Measurements from ENCODE around the gene RPUSD1. TPM values are rescaled to one million over a fixed set of nuclear protein-coding genes. Genes with fewer than 3 reads are reported as not detected.

The RPUSD1 gene
- total RNA-seq, 2 donors from 2014 or later = 24.1 to 34.4 TPM

DNA sequence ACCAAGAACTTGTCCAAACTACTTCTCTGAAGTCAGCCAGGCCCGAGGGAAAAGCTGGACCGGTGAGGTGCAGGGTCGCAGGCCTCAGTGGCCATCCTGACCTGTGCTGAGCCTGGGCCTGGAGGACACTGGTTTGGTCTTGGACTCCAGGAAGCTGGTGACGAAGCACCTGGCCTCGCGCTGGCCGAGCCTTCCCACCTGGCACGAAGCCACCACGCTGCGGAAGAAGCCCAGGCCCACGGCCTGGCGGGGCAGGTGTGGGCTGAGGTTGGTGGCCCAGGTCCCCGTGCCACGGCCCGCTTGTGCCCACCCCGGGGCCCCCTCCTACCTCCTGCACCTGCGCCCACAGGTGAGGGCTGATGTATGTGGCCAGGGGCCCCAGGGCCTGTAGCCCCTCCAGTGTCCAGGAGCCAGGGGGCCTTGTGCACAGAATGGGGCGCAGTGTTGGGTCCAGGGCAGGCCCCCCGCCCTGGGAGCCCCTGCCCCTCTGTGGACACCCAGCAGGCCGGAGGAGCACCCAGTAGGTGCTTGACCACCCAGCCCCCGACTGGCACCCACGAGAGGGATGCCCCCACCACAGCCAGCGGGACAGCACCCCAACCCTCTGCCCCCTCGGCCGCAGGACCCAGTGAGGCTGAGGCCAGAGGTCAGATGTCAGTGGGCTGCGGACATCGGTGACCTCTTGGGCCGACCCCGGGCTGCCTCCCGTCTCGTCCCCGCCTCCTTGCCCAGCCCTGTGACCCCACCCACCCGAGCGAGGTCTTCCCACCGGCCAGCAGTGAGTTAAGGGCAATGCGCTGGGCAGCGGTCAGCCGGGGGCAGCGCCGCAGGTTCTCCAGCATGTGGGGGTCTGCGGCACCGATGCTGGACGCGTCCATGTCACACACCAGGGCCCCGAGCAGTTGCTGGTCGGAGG, 13.8 kb downstream of the RPUSD1 start:
- Mint-ChIP-seq H3K27ac (no peak overlapping the region), H3K27me3 (ENCODE audit: insufficient read depth) (no peaks in the 10 kb centered on the region), H3K9me3 (no peaks in the 10 kb centered on the region), H3K36me3 (ENCODE audit: low read depth) (no peaks in the 10 kb centered on the region), H3K4me1 (no peaks in the 10 kb centered on the region), H3K4me3 (no peak overlapping the region)
- H3K27ac ChIP-seq (ENCODE audit: low read depth, low read length) = no peak overlapping the region
- 90 to 93% methylated on average over 21 to 46 of the region's 46 CpGs for WGBS, 2 experiments (ENCODE audit: insufficient coverage in 1 of 2, insufficient read length in 1 of 2)
- no peaks in the 10 kb centered on the region for H3K4me1 ChIP-seq (ENCODE audit: control insufficient read depth, insufficient read depth, low read length)
- H3K36me3 ChIP-seq (ENCODE audit: control insufficient read depth, insufficient read depth, low read length) = no peaks in the 10 kb centered on the region
- H3K9me3 ChIP-seq (ENCODE audit: control insufficient read depth, low read length) = no peaks in the 10 kb centered on the region
- no peaks in the 10 kb centered on the region for H3K27me3 ChIP-seq (ENCODE audit: control insufficient read depth, insufficient read depth, low read length, poor library complexity, severe bottlenecking)
- H3K4me3 ChIP-seq (ENCODE audit: low read length) = no peak overlapping the region
- TF ChIP-seq, protein P1, sequence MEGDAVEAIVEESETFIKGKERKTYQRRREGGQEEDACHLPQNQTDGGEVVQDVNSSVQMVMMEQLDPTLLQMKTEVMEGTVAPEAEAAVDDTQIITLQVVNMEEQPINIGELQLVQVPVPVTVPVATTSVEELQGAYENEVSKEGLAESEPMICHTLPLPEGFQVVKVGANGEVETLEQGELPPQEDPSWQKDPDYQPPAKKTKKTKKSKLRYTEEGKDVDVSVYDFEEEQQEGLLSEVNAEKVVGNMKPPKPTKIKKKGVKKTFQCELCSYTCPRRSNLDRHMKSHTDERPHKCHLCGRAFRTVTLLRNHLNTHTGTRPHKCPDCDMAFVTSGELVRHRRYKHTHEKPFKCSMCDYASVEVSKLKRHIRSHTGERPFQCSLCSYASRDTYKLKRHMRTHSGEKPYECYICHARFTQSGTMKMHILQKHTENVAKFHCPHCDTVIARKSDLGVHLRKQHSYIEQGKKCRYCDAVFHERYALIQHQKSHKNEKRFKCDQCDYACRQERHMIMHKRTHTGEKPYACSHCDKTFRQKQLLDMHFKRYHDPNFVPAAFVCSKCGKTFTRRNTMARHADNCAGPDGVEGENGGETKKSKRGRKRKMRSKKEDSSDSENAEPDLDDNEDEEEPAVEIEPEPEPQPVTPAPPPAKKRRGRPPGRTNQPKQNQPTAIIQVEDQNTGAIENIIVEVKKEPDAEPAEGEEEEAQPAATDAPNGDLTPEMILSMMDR (conservative IDR thresholded peaks at IDR 0.05) = no peak
- no peak for DNase-seq
- no peak overlapping the region for H3K9ac ChIP-seq (ENCODE audit: extremely low read depth, low read length, poor library complexity, severe bottlenecking)

DNA sequence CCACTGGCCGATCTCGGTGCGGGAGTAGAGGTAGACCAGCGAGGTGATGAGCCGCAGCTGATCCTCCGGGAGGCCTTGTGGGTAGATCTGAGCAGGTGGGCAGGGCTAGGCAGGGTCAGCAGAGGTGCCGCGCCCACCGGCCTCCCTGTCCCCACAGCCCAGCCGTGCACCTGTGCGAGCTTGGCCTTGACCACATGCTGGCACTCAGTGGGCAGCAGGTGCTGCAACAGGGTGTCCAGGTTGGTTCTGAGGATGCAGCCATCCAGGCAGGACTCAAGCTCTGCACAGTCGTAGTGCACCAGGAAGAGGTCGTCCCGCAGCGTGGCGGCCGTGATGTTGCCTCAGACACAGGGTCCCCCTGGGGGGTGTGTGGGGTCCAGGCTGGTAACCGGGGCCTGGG, 15.2 kb downstream of the RPUSD1 start:
- no peaks in the 10 kb centered on the region for H3K36me3 Mint-ChIP-seq (ENCODE audit: low read depth)
- H3K27ac ChIP-seq (ENCODE audit: low read depth, low read length) = no peak overlapping the region
- no peaks in the 10 kb centered on the region for H3K4me1 ChIP-seq (ENCODE audit: control insufficient read depth, insufficient read depth, low read length)
- H3K27ac Mint-ChIP-seq = no peak overlapping the region
- no peaks in the 10 kb centered on the region for H3K27me3 Mint-ChIP-seq (ENCODE audit: insufficient read depth)
- H3K9me3 Mint-ChIP-seq = no peaks in the 10 kb centered on the region
- no peaks in the 10 kb centered on the region for H3K4me1 Mint-ChIP-seq
- DNase-seq = no peak
- H3K27me3 ChIP-seq (ENCODE audit: control insufficient read depth, insufficient read depth, low read length, poor library complexity, severe bottlenecking) = no peaks in the 10 kb centered on the region
- TF ChIP-seq, protein P1 (conservative IDR thresholded peaks at IDR 0.05) = no peak
- WGBS, 2 experiments (ENCODE audit: insufficient coverage in 1 of 2, insufficient read length in 1 of 2) = 90 to 100% methylated on average over 4 to 18 of the region's 18 CpGs
- no peak overlapping the region for H3K9ac ChIP-seq (ENCODE audit: extremely low read depth, low read length, poor library complexity, severe bottlenecking)
- H3K9me3 ChIP-seq (ENCODE audit: control insufficient read depth, low read length) = no peaks in the 10 kb centered on the region
- H3K4me3 Mint-ChIP-seq = no peak overlapping the region
- H3K36me3 ChIP-seq (ENCODE audit: control insufficient read depth, insufficient read depth, low read length) = no peaks in the 10 kb centered on the region
- H3K4me3 ChIP-seq (ENCODE audit: low read length) = no peak overlapping the region

DNA sequence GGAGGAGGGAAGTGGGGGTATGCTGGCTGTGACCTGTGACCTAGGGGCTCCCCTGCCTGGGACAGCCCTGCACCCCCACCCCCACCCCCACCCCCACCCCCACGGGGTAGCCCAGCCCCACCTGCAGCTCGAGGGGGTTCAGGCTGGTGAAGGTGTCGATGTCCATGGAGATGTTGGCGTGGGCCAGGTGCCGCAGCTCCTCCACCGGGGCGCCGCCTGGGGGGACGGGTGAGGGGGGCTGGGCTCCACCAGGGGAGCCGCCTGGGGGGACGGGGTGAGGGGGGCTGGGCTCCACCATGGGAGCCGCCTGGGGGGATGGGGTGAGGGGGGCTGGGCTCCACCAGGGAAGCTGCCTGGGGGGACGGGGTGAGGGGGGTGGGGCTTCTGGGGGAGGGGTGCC, 17.8 kb downstream of the RPUSD1 start:
- DNase-seq = no peak
- no peaks in the 10 kb centered on the region for H3K4me1 ChIP-seq (ENCODE audit: control insufficient read depth, insufficient read depth, low read length)
- no peaks in the 10 kb centered on the region for H3K9me3 Mint-ChIP-seq
- no peaks in the 10 kb centered on the region for H3K36me3 Mint-ChIP-seq (ENCODE audit: low read depth)
- no peaks in the 10 kb centered on the region for H3K36me3 ChIP-seq (ENCODE audit: control insufficient read depth, insufficient read depth, low read length)
- H3K4me1 Mint-ChIP-seq = no peaks in the 10 kb centered on the region
- no peak overlapping the region for H3K4me3 Mint-ChIP-seq
- no peak overlapping the region for H3K27ac ChIP-seq (ENCODE audit: low read depth, low read length)
- no peaks in the 10 kb centered on the region for H3K27me3 ChIP-seq (ENCODE audit: control insufficient read depth, insufficient read depth, low read length, poor library complexity, severe bottlenecking)
- 93% methylated on average over 6 of the region's 13 CpGs; no CpG with 5 or more reads in 1 of the 2 experiments for WGBS, 2 experiments (ENCODE audit: insufficient coverage in 1 of 2, insufficient read length in 1 of 2)
- TF ChIP-seq, protein P1 (conservative IDR thresholded peaks at IDR 0.05) = no peak
- H3K9ac ChIP-seq (ENCODE audit: extremely low read depth, low read length, poor library complexity, severe bottlenecking) = no peak overlapping the region
- no peak overlapping the region for H3K4me3 ChIP-seq (ENCODE audit: low read length)
- no peaks in the 10 kb centered on the region for H3K9me3 ChIP-seq (ENCODE audit: control insufficient read depth, low read length)
- no peak overlapping the region for H3K27ac Mint-ChIP-seq
- no peaks in the 10 kb centered on the region for H3K27me3 Mint-ChIP-seq (ENCODE audit: insufficient read depth)

All from endodermal cell (in vitro differentiated cells).